ENCODE data around the gene ARID1A.

ARID1A gene

GRCh38 chr1:26728645-26729044 lies 32.8 kb downstream of the ARID1A start:
- DNase-seq (ENCODE audit: low spot score) = no peak

GRCh38 chr1:26729633-26730032 lies 33.8 kb downstream of the ARID1A start:
- no peak for DNase-seq (ENCODE audit: low spot score)

- DNase-seq (ENCODE audit: low spot score) = no peak
Measured at GRCh38 chr1:26730695-26731094, 34.9 kb downstream of the ARID1A start.

GRCh38 chr1:26731233-26731902 lies 35.6 kb downstream of the ARID1A start:
- no peak for DNase-seq (ENCODE audit: low spot score)

GRCh38 chr1:26733392-26733791 lies 37.6 kb downstream of the ARID1A start:
- no peak for DNase-seq (ENCODE audit: low spot score)

GRCh38 chr1:26733982-26734381 lies 38.2 kb downstream of the ARID1A start:
- DNase-seq (ENCODE audit: low spot score) = no peak

- no peak for DNase-seq (ENCODE audit: low spot score)
Measured at GRCh38 chr1:26734501-26735058, 38.8 kb downstream of the ARID1A start.

- no peak for DNase-seq (ENCODE audit: low spot score)
Measured at GRCh38 chr1:26739329-26739914, 43.6 kb downstream of the ARID1A start.

- no peak for DNase-seq (ENCODE audit: low spot score)
Measured at GRCh38 chr1:26740023-26740634, 44.3 kb downstream of the ARID1A start.

GRCh38 chr1:26740952-26741351 lies 45.1 kb downstream of the ARID1A start:
- DNase-seq (ENCODE audit: low spot score) = no peak

- DNase-seq (ENCODE audit: low spot score) = no peak
Measured at GRCh38 chr1:26743426-26744059, 47.7 kb downstream of the ARID1A start.

GRCh38 chr1:26744075-26744959 lies 48.5 kb downstream of the ARID1A start:
- DNase-seq (ENCODE audit: low spot score) = no peak

- no peak for DNase-seq (ENCODE audit: low spot score)
Measured at GRCh38 chr1:26745191-26745590, 49.4 kb downstream of the ARID1A start.

- DNase-seq (ENCODE audit: low spot score) = no peak
Measured at GRCh38 chr1:26747048-26747447, 51.2 kb downstream of the ARID1A start.

GRCh38 chr1:26748351-26748750 lies 52.5 kb downstream of the ARID1A start:
- no peak for DNase-seq (ENCODE audit: low spot score)

GRCh38 chr1:26749458-26749857 lies 53.6 kb downstream of the ARID1A start:
- DNase-seq (ENCODE audit: low spot score) = no peak

- DNase-seq (ENCODE audit: low spot score) = no peak
Measured at GRCh38 chr1:26750428-26750827, 54.6 kb downstream of the ARID1A start.

GRCh38 chr1:26752519-26752918 lies 56.7 kb downstream of the ARID1A start:
- no peak for DNase-seq (ENCODE audit: low spot score)

- DNase-seq (ENCODE audit: low spot score) = no peak
Measured at GRCh38 chr1:26754086-26754874, 58.5 kb downstream of the ARID1A start.

- DNase-seq (ENCODE audit: low spot score) = no peak
Measured at GRCh38 chr1:26758358-26758757, 62.5 kb downstream of the ARID1A start.

GRCh38 chr1:26759531-26759930 lies 63.7 kb downstream of the ARID1A start:
- DNase-seq (ENCODE audit: low spot score) = no peak
